ENCODE results near the gene MYH7.

MYH7 gene

DNA sequence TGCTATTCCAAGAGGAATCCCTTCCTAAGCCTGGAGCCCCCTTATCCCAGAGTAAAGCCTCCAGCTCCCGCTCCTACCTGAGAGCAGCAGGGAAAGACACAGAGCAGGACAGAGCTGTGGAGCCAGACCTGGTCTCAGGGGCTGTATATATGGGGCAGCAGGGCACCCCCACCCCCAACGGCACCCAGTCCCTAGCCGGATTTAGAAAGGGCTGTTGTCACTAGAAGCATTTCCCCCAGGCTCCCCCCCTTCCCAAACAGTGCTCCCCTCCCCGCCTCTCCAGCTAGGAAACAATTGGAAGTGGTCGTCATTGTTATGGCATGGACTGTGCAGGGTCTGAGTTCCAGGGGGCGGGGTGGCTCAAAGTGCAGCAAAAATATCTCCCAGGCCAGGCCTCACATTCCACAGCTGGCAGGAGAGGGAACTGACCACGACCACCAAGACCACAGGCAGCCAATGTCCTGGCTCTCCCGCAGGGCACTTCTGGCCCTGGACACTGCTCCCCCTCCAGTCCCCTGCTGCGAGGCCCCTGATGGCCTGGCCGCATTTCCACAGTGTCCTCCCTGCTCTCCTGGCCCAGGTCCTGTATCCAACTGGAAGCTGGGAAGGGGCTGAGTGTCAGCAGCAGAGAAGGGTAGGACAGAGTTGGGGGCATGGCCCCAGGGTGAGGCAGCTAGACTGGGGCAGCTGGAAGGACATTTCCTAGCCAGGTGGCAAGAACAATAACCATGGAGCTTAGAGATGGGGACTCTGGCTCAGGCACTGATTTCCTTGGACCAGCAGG lies at the start of gene MYH7:
MYH7 (minus strand) TSS at position 118 of the 784 bp plus-strand sequence. CDS start 1,928 bp downstream, outside the sequence.
- DNase-seq (ENCODE audit: low read depth), result no peak

- DNase-seq (ENCODE audit: low read depth), result peak; percentile 51
These were observed 47.9 kb upstream of the MYH7 start for GRCh38 chr14:23483236-23483854.

- DNase-seq (ENCODE audit: low read depth), result no peak
These were observed 47.3 kb upstream of the MYH7 start for GRCh38 chr14:23482823-23483148.

- no peak for DNase-seq (ENCODE audit: low read depth)
These were observed 46.7 kb upstream of the MYH7 start for GRCh38 chr14:23481979-23482822.

- DNase-seq (ENCODE audit: low read depth), result peak; percentile 23
These were observed 46.0 kb upstream of the MYH7 start for GRCh38 chr14:23481362-23481970.

DNA sequence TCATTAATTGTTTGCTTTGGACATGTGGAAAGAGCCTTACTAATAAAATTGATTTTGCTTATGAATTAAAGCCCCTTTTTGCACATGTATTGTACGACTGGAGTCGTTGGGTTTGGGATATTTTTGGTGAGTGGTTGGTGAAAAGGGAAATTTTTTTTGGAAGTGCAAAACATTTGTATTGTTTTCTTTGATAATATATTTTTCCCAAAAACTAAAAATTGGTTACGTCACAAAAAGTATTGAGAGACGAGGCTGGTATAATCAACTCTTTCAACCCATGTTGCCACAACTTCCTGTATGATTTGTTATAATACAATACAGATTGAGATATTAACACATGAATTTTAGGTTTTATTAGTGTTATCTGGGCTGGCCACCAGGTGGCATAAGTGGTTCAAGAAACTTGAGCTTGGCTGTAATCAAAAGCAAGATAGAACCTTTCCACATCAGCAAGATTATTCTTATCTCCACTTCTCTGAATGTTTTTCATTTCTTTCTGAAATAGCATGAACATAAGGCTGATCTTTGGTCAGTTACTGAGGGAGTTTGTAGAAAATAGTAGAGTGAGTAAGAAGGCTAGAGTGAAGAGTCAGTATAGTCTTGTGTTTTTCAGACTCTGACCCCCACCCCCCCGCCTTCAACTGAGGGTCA lies 42.8 kb upstream of the MYH7 start:
- peak; percentile 68 for DNase-seq (ENCODE audit: low read depth)

DNA sequence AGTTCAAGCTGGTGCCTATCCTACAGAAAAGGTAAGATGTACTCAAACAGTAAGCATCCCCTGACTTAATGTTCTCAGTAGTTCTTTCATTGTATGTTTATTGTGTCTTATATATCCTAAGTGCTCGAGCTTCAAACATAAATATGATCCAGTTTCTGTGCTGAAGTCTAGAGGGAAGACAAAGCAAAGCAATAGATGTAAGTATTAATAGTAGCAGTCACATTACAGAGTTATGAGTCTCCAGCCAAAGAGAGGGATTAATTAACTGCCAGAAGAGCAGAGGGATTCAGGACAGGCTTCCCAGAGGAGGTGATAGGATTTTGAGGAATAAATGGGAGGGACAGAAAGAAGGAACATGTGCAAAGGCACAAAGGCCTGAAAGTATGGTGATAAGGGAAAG lies 35.5 kb upstream of the MYH7 start:
- no peak for DNase-seq (ENCODE audit: low read depth)

DNA sequence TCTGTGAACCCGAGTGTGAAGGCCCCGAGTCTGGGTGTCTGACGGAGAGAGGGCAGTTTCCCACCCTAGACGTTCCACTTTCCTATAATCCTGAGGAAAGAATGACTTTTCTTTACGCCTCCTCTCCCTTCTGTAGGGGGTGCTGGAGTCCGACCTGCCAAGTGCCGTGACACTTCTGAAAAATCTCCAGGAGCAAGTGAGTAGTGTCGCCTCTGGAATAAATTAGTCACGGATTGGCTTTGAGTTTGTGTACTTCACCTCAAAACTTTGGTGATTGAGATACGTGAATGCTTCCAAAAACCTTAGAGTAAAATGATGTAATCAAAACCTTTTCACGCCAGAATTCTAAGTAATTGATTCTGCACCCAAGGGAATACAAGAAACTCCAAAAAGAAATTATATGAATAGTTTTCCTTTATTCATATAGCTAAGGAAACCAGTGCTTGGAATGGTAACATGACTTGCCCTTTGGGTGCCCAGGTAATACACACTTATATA lies 34.5 kb upstream of the MYH7 start:
- DNase-seq (ENCODE audit: low read depth), result peak; percentile 36

DNA sequence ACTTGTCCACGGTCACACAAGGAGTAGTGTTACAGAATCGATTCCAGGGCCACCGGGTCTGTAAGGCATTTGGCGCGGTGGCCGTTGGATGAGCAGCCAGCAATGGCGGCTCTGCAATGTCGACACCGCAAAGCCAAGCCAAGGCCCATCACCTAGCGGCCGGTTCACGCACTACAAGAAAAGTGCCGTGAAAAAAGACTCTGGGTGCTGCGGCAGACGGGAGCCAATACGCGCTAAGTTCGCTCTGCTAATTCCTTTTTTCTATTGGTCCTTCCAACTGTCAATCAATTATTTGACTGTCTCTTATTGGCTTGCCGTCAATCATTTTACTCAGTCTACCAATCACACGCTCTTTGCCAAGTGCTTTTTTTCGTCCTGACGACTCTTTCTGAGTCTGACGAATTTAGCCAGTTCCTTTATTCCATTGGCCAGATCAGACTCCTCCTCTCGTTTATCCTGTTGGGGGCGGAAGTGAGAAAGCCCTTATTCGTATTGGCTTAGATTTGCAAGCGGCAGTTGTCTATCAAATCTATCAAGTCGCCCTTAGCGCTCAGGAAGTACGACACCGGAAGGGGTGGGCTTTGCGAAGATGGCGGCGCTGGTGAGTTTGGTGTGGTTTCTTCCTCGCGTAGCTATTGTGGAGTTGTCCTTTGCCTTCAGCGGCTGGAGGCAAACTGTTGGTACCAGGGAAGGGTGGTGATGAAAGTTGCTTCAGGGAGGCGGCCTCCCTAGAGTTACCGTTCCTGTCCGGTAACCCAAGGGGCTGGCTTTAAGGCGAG lies 33.9 kb upstream of the MYH7 start, which contains the start of gene NGDN:
NGDN (plus strand) TSS at position 577 of the 779 bp plus-strand sequence; CDS start at position 590, 13 bp downstream.
- peak; percentile 99 for DNase-seq (ENCODE audit: low read depth)

- no peak for DNase-seq (ENCODE audit: low read depth)
These were observed 33.3 kb upstream of the MYH7 start for GRCh38 chr14:23468704-23469126.

- DNase-seq (ENCODE audit: low read depth), result no peak
These were observed 29.8 kb upstream of the MYH7 start for GRCh38 chr14:23465261-23465660.

DNA sequence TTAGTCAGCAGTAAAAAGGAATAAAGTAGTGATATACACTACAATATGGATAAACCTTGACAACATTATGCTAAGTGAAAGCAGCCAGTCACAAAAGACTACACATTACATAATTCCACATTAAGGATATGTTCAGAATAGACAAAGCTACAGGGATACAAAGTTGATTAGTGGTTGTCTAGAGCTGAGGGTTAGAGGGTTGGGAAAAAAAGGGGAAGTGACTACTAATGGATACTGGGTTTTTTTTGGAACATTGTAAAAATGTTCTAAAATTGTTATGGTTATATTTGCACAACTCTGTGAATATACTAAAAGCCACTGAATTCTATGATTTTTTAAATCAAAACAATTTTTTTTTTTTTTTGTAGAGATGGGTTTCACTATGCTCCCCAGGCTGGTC lies 29.2 kb upstream of the MYH7 start:
- DNase-seq (ENCODE audit: low read depth), result no peak

- no peak for DNase-seq (ENCODE audit: low read depth)
These were observed 25.5 kb upstream of the MYH7 start for GRCh38 chr14:23460960-23461359.

GRCh38 chr14:23457587-23458445 lies 22.4 kb upstream of the MYH7 start:
- DNase-seq (ENCODE audit: low read depth), result peak; percentile 10

DNA sequence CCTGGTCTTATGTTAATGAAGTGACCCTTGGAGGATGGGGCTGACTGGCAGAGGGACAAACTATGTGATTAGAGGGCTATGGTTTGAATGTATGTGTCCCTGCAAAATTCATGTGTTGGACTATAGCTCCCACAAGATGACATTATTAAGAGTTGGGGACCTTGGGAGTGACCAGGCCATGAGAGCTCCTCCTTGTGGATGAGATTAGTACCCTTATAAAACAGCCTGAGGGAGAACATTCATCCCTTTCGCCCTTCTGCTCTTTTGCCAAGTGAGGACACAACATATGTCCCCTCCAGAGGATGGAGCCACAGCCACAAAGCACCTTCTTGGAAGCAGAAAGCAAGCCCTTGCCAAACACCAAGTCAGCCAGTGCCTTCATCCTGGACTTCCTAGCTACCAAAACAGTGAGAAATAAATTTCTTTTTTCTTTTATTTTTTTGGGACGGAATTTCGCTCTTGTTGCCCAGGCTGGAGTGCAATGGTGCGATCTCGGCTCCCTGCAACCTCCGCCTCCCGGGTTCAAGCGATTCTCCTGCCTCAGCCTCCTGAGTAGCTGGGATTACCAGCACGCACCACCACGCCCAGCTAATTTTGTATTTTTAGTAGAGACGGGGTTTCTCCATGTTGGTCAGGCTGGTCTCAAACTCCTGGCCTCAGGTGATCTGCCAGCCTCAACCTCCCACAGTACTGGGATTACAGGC lies 21.6 kb upstream of the MYH7 start:
- peak; percentile 20 for DNase-seq (ENCODE audit: low read depth)

DNA sequence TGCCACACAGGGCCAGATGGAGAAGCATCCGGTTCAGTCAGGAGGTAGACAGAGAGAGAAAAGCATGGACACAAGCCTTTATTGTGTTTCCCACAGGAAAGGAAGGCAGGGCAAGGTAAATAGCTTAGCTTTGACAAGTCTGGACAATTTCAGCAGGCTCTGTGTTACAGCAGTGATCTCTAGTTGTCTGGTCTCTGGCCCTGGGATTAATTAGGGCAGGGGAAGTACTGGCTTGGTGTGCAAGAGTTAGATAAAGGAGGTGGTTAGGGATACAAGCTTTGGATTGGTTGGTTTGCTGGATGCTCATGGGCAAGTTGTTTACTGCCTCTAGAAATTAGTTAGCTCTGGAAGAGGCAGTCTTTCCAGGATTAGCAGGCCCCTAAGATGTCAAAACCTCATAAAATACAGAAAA lies 19.0 kb upstream of the MYH7 start:
- DNase-seq (ENCODE audit: low read depth), result no peak

GRCh38 chr14:23452237-23452636 lies 16.8 kb upstream of the MYH7 start:
- no peak for DNase-seq (ENCODE audit: low read depth)

GRCh38 chr14:23450379-23450778 lies 14.9 kb upstream of the MYH7 start:
- DNase-seq (ENCODE audit: low read depth), result no peak

- DNase-seq (ENCODE audit: low read depth), result no peak
These were observed 13.9 kb upstream of the MYH7 start for GRCh38 chr14:23449314-23449713.
